Panc1 (cell line): ENCODE data around the gene SFXN3. TPM values are rescaled to one million over a fixed set of nuclear protein-coding genes. Genes with fewer than 3 reads are reported as not detected.
A peak's percentile ranks its signal among the peaks of the same experiment; 100 is the strongest.

Experiments
- ATAC-seq: fragments of 200-7000 bp; cut with Tn5 transposase; 2 replicates; pipeline ENCODE4 v1.9.1; 2020; ENCODE audit warnings: mild to moderate bottlenecking, moderate library complexity
- BruUV-seq: library from RNA; stranded (reverse); fragments of 400-500 nt; replicated peaks from 2 replicates; lab custom pipeline; 2021; lab: Mats Ljungman, UMichigan
- CTCF ChIA-PET: fragments of 300-600 bp; sonication (Branson Sonifier 250); formaldehyde crosslinking; loops from one replicate; lab custom pipeline; 2022; ENCODE audit warnings: antibody characterized with exemption; lab: Charles Lee
- POLR2A ChIA-PET: fragments of 300-600 bp; sonication (Branson Sonifier 250); formaldehyde crosslinking; loops from one replicate; lab custom pipeline; 2022; ENCODE audit warnings: antibody characterized with exemption; lab: Charles Lee
- DNase-seq: peaks from one replicate; pipeline ENCODE4 v3.0.0-alpha.2; 2010; ENCODE audit warnings: low read depth, low spot score
- H3K27ac ChIP-seq: 2 replicates; pipeline ENCODE4 v1.5.1; 2011; ENCODE audit warnings: mild to moderate bottlenecking, low read length, inconsistent platforms
- H3K27me3 ChIP-seq: fragments of 200-500 bp; sonication (Bioruptor generic); 2 replicates; pipeline ENCODE4 v1.6.0; 2014; ENCODE audit warnings: low read length, inconsistent platforms; ENCODE audit not compliant: control insufficient read depth, insufficient read depth
- H3K36me3 ChIP-seq: fragments of 200-500 bp; sonication (Bioruptor generic); 2 replicates; pipeline ENCODE4 v1.5.1; 2014; ENCODE audit warnings: inconsistent platforms, mild to moderate bottlenecking, low read length, moderate library complexity; ENCODE audit not compliant: control insufficient read depth, insufficient read depth
- H3K4me1 ChIP-seq: 2 replicates; pipeline ENCODE4 v1.5.1; 2011; ENCODE audit warnings: inconsistent platforms, mild to moderate bottlenecking, low read length, moderate library complexity; ENCODE audit not compliant: control insufficient read depth, insufficient read depth
- H3K4me3 ChIP-seq, 2 experiments: 2 replicates each; pipeline ENCODE4 v1.5.1; 2011 to 2012; ENCODE audit warnings: low read depth in 2 of 2, low read length in 2 of 2, mild to moderate bottlenecking in 2 of 2, inconsistent platforms in 1 of 2, moderate library complexity in 1 of 2
- H3K9me3 ChIP-seq: fragments of 200-500 bp; sonication (Bioruptor generic); 2 replicates; pipeline ENCODE4 v1.5.1; 2014; ENCODE audit warnings: low read depth, mild to moderate bottlenecking, inconsistent platforms, low read length, moderate library complexity; ENCODE audit not compliant: control insufficient read depth, insufficient read depth
- POLR2AphosphoS5 ChIP-seq: IDR thresholded peaks from 2 replicates; pipeline ENCODE4 v1.6.1; 2012; ENCODE audit warnings: mild to moderate bottlenecking, low read depth, low read length, moderate library complexity
- TCF7L2 ChIP-seq: IDR thresholded peaks from 2 replicates; pipeline ENCODE4 v1.6.1; 2011; ENCODE audit warnings: mild to moderate bottlenecking, low read depth, low read length, inconsistent platforms
- in situ Hi-C: cut with HindIII; loops from 2 replicates; pipeline ENCODE4 v1.10.0; 2016; ENCODE audit warnings: low sequenced_read_pairs, low pct_unique_long_range_greater_than_20kb
- intact Hi-C: fragments of 100-400 bp; cut with micrococcal nuclease; formaldehyde crosslinking; loops from one replicate; pipeline ENCODE4 v1.10.0; 2022; ENCODE audit not compliant: unreplicated experiment
- total RNA-seq: library from RNA; stranded (reverse); gene quantifications from one replicate; pipeline ENCODE4 v1.2.1, GENCODE V29; 2021; ENCODE audit not compliant: unreplicated experiment
- TF ChIP-seq, protein P1 (sequence below): fragments of 450-650 bp; IDR thresholded peaks from 2 replicates; pipeline ENCODE4 v1.5.1; 2017; ENCODE audit warnings: mild to moderate bottlenecking
- TF ChIP-seq, protein P2 (sequence below), 2 experiments: IDR thresholded peaks; 2 replicates each; pipeline ENCODE4 v1.6.1; 2011 to 2012; ENCODE audit warnings: low read depth in 2 of 2, control low read depth in 1 of 2, low read length in 1 of 2, mild to moderate bottlenecking in 1 of 2, moderate library complexity in 1 of 2; ENCODE audit not compliant: insufficient read depth in 1 of 2

Gene SFXN3
- total RNA-seq, 1 experiment from 2014 or later = 15.3 TPM

DNA sequence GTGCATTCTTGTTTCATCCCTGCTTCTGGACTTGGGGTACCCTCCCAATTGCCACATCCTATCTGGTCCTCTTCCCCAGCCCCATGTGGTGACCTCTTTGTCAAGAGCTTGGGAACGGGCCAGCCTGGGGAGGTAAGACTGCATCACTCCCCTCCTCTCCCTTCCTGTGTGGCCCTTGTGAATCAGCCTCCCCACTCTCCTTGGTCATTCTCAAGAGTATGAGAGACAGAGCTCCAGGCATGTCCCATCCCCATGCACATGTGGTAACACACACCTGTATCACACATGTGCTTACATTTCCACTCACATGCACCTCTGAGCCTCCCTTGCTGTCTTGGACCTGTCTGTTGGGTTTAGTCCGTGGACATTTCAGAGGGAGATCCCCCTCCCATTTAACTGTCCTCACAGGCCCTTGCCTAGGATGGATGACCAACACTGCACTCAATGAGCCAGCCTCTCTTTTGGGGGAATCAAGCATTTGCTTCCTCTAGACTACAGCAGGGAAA, 46.3 kb upstream of the SFXN3 start:
- no peak for ATAC-seq
- H3K4me3 ChIP-seq = no peak overlapping the region
- ChIA-PET POLR2A (no interaction called here), CTCF (interaction anchor here (0.6 kb wide), 1 partner anchor 56 kb away, joined by 17 read pairs; no protein-coding TSS in a partner anchor)
- DNase-seq = no peak
- TF ChIP-seq TCF7L2 = no peak
- TF ChIP-seq, protein P1, sequence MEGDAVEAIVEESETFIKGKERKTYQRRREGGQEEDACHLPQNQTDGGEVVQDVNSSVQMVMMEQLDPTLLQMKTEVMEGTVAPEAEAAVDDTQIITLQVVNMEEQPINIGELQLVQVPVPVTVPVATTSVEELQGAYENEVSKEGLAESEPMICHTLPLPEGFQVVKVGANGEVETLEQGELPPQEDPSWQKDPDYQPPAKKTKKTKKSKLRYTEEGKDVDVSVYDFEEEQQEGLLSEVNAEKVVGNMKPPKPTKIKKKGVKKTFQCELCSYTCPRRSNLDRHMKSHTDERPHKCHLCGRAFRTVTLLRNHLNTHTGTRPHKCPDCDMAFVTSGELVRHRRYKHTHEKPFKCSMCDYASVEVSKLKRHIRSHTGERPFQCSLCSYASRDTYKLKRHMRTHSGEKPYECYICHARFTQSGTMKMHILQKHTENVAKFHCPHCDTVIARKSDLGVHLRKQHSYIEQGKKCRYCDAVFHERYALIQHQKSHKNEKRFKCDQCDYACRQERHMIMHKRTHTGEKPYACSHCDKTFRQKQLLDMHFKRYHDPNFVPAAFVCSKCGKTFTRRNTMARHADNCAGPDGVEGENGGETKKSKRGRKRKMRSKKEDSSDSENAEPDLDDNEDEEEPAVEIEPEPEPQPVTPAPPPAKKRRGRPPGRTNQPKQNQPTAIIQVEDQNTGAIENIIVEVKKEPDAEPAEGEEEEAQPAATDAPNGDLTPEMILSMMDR = no peak
- TF ChIP-seq, protein P2, sequence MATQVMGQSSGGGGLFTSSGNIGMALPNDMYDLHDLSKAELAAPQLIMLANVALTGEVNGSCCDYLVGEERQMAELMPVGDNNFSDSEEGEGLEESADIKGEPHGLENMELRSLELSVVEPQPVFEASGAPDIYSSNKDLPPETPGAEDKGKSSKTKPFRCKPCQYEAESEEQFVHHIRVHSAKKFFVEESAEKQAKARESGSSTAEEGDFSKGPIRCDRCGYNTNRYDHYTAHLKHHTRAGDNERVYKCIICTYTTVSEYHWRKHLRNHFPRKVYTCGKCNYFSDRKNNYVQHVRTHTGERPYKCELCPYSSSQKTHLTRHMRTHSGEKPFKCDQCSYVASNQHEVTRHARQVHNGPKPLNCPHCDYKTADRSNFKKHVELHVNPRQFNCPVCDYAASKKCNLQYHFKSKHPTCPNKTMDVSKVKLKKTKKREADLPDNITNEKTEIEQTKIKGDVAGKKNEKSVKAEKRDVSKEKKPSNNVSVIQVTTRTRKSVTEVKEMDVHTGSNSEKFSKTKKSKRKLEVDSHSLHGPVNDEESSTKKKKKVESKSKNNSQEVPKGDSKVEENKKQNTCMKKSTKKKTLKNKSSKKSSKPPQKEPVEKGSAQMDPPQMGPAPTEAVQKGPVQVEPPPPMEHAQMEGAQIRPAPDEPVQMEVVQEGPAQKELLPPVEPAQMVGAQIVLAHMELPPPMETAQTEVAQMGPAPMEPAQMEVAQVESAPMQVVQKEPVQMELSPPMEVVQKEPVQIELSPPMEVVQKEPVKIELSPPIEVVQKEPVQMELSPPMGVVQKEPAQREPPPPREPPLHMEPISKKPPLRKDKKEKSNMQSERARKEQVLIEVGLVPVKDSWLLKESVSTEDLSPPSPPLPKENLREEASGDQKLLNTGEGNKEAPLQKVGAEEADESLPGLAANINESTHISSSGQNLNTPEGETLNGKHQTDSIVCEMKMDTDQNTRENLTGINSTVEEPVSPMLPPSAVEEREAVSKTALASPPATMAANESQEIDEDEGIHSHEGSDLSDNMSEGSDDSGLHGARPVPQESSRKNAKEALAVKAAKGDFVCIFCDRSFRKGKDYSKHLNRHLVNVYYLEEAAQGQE (IDR thresholded peaks at IDR 0.05; ENCODE audit: insufficient read depth in 1 of 2, low read depth in 2 of 2, low read length in 1 of 2) = no peak
- in situ Hi-C loops (no loop called here), intact Hi-C loops (no loop called here)
- H3K9me3 ChIP-seq = no peaks in the 10 kb centered on the region
- peaks cover 27% of the 10 kb centered on the region for H3K4me1 ChIP-seq
- no peak overlapping the region for H3K27ac ChIP-seq
- peaks cover 12% of the 10 kb centered on the region for H3K36me3 ChIP-seq
- BruUV-seq = no TSS peak
- no peaks in the 10 kb centered on the region for H3K27me3 ChIP-seq

DNA sequence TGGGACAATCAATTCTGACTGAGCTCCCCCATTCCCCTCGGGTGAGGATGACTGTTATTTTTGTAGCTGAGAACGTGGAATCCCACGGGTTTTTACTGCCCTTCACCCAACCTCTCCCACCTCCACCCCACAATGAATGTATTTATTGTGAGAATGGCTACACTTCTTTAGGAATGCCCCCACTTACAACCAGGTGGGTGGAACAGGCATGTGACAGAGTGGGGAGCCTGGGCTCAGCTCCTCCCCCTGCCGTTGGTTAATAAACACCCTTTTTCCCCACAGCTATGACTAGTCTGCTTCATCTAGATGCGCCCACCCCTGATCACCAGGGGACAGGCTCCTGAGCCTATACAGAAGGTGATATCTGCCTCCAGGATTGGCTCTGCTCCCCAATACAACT, 45.7 kb upstream of the SFXN3 start:
- in situ Hi-C loops = no loop called here
- CTCF ChIA-PET = interaction anchor here (0.6 kb wide), 1 partner anchor 56 kb away, joined by 17 read pairs; no protein-coding TSS in a partner anchor
- no peak overlapping the region for H3K27ac ChIP-seq
- H3K9me3 ChIP-seq = no peaks in the 10 kb centered on the region
- H3K27me3 ChIP-seq = no peaks in the 10 kb centered on the region
- no peak overlapping the region for H3K4me3 ChIP-seq
- TF ChIP-seq, protein P2 (IDR thresholded peaks at IDR 0.05; ENCODE audit: insufficient read depth in 1 of 2, low read depth in 2 of 2, low read length in 1 of 2) = no peak
- TF ChIP-seq TCF7L2 (no peak), POLR2AphosphoS5 (0 out of 2 replicates have a peak, but pooled peaks have one; percentile 28)
- no TSS peak for BruUV-seq
- DNase-seq = no peak
- intact Hi-C loops = no loop called here
- ATAC-seq = no peak
- peaks cover 30% of the 10 kb centered on the region for H3K4me1 ChIP-seq
- peaks cover 18% of the 10 kb centered on the region for H3K36me3 ChIP-seq
- POLR2A ChIA-PET = no interaction called here
